ENCODE measurements around the gene USH2A. TPM values are rescaled to one million over a fixed set of nuclear protein-coding genes. Genes with fewer than 3 reads are reported as not detected.
A peak's percentile ranks its signal among the peaks of the same experiment; 100 is the strongest.

Gene USH2A
- total RNA-seq, 6 experiments from 2014 or later = 0.19 to 1.8 (median 0.81) TPM

GRCh38 chr1:216453777-216454176 lies 30.5 kb upstream of the USH2A start:
- intact Hi-C loops (cut with DNase I) = no loop called here
- Histone ChIP-seq H3K4me3 (no peak overlapping the region), H3K27ac (no peak overlapping the region), H3K9me3 (no peaks in the 10 kb centered on the region), H3K36me3 (no peaks in the 10 kb centered on the region), H3K27me3 (no peaks in the 10 kb centered on the region), H3K4me1 (no peaks in the 10 kb centered on the region)
- ATAC-seq (no peak), DNase-seq (no peak)
- TF ChIP-seq, protein P1, sequence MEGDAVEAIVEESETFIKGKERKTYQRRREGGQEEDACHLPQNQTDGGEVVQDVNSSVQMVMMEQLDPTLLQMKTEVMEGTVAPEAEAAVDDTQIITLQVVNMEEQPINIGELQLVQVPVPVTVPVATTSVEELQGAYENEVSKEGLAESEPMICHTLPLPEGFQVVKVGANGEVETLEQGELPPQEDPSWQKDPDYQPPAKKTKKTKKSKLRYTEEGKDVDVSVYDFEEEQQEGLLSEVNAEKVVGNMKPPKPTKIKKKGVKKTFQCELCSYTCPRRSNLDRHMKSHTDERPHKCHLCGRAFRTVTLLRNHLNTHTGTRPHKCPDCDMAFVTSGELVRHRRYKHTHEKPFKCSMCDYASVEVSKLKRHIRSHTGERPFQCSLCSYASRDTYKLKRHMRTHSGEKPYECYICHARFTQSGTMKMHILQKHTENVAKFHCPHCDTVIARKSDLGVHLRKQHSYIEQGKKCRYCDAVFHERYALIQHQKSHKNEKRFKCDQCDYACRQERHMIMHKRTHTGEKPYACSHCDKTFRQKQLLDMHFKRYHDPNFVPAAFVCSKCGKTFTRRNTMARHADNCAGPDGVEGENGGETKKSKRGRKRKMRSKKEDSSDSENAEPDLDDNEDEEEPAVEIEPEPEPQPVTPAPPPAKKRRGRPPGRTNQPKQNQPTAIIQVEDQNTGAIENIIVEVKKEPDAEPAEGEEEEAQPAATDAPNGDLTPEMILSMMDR (IDR thresholded peaks at IDR 0.05) = no peak
- TF ChIP-seq POLR2A (IDR thresholded peaks at IDR 0.05) = no peak
- WGBS (ENCODE audit: insufficient coverage, low coverage, low lambda C conversion rate, missing lambda C conversion rate) = 77% methylated on average over 2 of the region's 2 CpGs

- intact Hi-C loops (cut with DNase I) = no loop called here
- Histone ChIP-seq H3K4me3 (no peak overlapping the region), H3K27me3 (no peaks in the 10 kb centered on the region), H3K36me3 (no peaks in the 10 kb centered on the region), H3K9me3 (no peaks in the 10 kb centered on the region), H3K27ac (no peak overlapping the region), H3K4me1 (no peaks in the 10 kb centered on the region)
- WGBS (ENCODE audit: insufficient coverage, low coverage, low lambda C conversion rate, missing lambda C conversion rate) = 77% methylated on average over 3 of the region's 3 CpGs
- no peak for DNase-seq
- TF ChIP-seq, protein P1 (IDR thresholded peaks at IDR 0.05) = no peak
- no peak for TF ChIP-seq POLR2A (IDR thresholded peaks at IDR 0.05)
- no peak for ATAC-seq
Observed at GRCh38 chr1:216450227-216450626, 27.0 kb upstream of the USH2A start.

GRCh38 chr1:216448011-216448510 lies 24.8 kb upstream of the USH2A start:
- intact Hi-C loops (cut with DNase I) = no loop called here
- TF ChIP-seq, protein P1 (IDR thresholded peaks at IDR 0.05) = no peak
- TF ChIP-seq POLR2A (IDR thresholded peaks at IDR 0.05) = no peak
- no peaks in the 10 kb centered on the region for H3K4me1 ChIP-seq
- no peaks in the 10 kb centered on the region for H3K27me3 ChIP-seq
- no peaks in the 10 kb centered on the region for H3K9me3 ChIP-seq
- H3K36me3 ChIP-seq = no peaks in the 10 kb centered on the region
- ATAC-seq (peak in 1 of 4 donors; percentile 57), DNase-seq (no peak)
- H3K27ac ChIP-seq = no peak overlapping the region
- H3K4me3 ChIP-seq = no peak overlapping the region

- WGBS (ENCODE audit: insufficient coverage, low coverage, low lambda C conversion rate, missing lambda C conversion rate) = 87% methylated on average over 5 of the region's 5 CpGs
- ATAC-seq = no peak
- intact Hi-C loops (cut with DNase I) = no loop called here
Observed at GRCh38 chr1:216437603-216438002, 14.4 kb upstream of the USH2A start.

More at GRCh38 chr1:216437603-216438002, 14.4 kb upstream of the USH2A start:
- no peaks in the 10 kb centered on the region for H3K9me3 ChIP-seq
- DNase-seq = no peak
- H3K27me3 ChIP-seq = no peaks in the 10 kb centered on the region
- no peaks in the 10 kb centered on the region for H3K36me3 ChIP-seq
- H3K4me1 ChIP-seq = peaks cover 0 to 7% (median 0%) of the 10 kb centered on the region in 4 donors
- TF ChIP-seq POLR2A (IDR thresholded peaks at IDR 0.05) = no peak
- TF ChIP-seq, protein P1 (IDR thresholded peaks at IDR 0.05) = no peak
- no peak overlapping the region for H3K27ac ChIP-seq
- H3K4me3 ChIP-seq = no peak overlapping the region
